Middle frontal gyrus (tissue), 1 donor: ENCODE measurements around the gene LRIG1.

Source experiments
- DNase-seq: peaks from one replicate; pipeline ENCODE4 v3.0.0-alpha.2; 2015; ENCODE audit warnings: low spot score; ENCODE audit errors: extremely low spot score

Gene LRIG1, protein sequence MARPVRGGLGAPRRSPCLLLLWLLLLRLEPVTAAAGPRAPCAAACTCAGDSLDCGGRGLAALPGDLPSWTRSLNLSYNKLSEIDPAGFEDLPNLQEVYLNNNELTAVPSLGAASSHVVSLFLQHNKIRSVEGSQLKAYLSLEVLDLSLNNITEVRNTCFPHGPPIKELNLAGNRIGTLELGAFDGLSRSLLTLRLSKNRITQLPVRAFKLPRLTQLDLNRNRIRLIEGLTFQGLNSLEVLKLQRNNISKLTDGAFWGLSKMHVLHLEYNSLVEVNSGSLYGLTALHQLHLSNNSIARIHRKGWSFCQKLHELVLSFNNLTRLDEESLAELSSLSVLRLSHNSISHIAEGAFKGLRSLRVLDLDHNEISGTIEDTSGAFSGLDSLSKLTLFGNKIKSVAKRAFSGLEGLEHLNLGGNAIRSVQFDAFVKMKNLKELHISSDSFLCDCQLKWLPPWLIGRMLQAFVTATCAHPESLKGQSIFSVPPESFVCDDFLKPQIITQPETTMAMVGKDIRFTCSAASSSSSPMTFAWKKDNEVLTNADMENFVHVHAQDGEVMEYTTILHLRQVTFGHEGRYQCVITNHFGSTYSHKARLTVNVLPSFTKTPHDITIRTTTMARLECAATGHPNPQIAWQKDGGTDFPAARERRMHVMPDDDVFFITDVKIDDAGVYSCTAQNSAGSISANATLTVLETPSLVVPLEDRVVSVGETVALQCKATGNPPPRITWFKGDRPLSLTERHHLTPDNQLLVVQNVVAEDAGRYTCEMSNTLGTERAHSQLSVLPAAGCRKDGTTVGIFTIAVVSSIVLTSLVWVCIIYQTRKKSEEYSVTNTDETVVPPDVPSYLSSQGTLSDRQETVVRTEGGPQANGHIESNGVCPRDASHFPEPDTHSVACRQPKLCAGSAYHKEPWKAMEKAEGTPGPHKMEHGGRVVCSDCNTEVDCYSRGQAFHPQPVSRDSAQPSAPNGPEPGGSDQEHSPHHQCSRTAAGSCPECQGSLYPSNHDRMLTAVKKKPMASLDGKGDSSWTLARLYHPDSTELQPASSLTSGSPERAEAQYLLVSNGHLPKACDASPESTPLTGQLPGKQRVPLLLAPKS

DNA sequence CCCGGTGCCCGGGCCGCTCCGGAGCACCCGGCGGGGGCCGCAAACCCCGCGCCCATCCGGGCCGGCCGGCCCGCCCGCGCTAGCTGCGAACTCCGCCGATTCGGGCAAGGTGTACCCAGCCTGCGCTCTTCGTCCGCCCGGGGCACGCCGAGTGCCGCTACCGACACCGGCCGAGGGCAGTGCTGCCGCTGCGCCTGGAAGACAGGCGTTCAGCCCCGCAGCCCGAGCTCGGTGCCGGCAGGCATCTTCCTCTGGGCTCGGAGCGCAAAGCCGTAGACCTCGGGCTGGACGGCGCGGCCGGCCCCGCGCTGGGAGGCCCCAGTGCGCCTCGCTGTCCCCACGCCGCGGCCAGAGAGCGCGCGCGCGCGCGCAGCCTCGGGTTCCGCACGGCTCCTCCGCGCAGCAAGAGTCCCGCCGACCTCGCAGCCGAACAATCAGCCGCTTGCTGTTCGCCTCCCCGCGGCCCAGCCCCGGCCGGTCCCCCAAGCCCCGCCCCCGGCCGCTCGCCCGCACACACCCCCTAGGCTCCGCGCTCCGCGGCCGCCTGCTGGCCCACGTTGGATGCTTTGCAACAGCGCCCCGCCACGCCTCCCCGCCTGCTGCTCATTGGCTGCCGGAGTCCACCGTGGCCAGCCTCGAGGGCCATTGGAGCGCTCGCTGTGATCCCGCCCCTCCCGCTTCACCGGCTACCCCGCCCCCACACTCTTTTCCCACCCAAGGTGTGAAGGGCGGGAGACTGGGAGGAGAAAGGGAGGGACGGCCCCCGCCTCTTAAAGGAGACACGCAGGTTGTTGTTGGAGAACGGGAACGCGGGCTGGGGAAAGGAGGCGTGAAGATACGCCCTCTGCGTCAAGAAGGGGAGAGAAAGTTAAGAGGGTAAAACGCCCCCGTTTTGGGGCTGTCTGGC is at the start of gene LRIG1:
LRIG1 (minus strand) TSS at position 447 of the 907 bp plus-strand sequence. CDS start 615 bp downstream, outside the sequence.
- DNase-seq = peak; percentile 98

DNA sequence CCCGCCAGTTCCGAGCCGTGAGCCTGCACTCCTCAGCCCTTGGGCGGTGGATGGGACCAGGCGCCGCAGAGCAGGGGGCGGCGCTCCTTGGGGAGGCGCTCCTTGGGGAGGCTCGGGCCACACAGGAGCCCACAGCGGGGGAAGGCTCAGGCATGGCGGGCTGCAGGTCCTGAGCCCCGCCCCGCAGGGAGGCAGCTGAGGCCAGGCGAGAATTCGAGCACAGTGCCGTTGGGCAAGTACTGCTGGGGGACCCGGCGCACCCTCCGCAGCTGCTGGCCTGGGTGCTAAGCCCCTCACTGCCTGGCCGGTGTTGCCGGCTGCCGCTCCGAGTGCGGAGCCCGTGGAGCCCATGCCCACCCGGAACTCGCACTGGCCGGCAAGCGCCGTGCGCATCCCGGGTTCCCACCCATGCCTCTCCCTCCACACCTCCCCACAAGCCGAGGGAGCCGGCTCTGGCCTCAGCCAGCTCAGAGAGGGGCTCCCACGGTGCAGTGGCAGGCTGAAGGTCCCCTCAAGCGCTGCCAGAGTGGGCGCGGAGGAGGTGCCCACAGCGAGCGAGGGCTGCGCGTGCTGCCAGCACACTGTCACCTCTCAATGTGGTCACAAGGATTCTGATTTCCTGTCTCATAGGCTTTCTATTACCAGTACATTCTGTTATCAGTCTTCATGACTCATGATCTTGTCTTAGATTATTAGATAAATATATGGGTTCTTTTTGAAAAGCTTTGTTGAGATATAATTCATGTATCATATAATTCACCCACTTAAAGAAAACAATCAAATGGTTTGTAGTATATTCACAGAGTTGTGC is 44.0 kb upstream of the LRIG1 start:
- DNase-seq = no peak

DNA sequence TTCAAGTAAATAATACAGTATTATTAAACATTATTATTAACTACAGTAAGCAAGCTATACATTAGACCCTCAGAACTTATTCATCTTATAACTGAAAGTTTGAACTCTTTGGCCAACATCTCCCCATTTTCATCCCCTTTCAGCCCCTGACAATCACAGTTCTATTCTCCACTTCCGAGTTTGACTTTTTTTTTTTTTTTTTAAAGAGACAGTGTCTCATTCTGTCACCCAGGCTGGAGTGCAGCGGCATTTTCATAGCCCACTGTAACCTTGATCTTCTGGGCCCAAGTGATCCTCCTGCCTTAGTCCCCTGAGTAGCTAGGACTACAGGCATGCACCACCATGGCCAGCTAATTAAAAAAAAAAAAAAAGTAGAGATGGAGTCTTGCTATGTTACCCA is 41.3 kb upstream of the LRIG1 start:
- no peak for DNase-seq

DNA sequence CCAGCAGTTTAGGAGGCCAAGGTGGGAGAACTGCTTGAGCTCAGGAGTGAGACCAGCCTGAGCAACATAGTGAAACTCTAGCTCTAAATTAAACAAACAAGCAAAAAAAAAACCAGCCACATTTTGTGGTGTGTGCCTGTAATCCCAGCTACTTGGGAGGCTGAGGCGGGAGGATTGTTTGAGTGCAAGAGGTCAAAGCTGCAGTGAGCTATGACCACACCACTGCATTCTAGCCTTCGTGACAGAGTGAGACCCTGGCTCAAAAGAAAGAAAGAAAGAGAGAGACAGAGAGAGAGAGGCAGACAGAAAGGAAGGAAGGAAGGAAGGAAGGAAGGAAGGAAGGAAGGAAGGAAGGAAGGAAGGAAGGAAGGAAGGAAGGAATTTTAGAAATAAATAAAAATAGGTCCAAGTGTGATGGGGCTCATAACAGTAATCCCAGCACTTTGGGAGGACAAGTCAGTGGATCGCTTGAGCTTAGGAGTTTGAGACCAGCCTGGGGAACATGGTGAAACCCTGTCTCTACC is 38.7 kb upstream of the LRIG1 start:
- no peak for DNase-seq

- DNase-seq = no peak
These were observed 37.6 kb upstream of the LRIG1 start for GRCh38 chr3:66538390-66538789.

DNA sequence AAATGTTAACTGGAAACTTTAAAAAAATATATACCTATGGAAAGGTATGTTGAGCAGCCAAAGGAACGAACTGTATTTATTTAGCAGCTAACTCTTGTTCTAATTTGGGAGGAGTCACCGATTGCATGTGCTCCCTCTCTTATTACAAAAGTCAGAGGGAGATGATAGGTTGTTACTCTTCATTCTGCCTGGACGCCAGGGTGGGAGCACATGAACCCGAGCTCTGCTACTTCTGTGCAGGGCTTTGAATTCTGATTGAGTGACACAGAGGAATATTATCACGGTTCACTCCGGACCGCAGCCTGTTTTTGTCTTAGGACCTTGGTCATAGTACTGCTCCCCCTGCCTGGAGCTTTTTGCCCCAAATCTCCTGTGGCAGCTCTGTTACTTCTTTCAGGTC is 36.9 kb upstream of the LRIG1 start:
- DNase-seq = no peak

- no peak for DNase-seq
These were observed 36.0 kb upstream of the LRIG1 start for GRCh38 chr3:66536791-66537190.

- no peak for DNase-seq
These were observed 33.6 kb upstream of the LRIG1 start for GRCh38 chr3:66534304-66534845.

GRCh38 chr3:66532613-66533012 is 31.8 kb upstream of the LRIG1 start:
- DNase-seq = no peak

- no peak for DNase-seq
These were observed 31.4 kb upstream of the LRIG1 start for GRCh38 chr3:66532160-66532587.

- no peak for DNase-seq
These were observed 30.4 kb upstream of the LRIG1 start for GRCh38 chr3:66531256-66531655.

DNA sequence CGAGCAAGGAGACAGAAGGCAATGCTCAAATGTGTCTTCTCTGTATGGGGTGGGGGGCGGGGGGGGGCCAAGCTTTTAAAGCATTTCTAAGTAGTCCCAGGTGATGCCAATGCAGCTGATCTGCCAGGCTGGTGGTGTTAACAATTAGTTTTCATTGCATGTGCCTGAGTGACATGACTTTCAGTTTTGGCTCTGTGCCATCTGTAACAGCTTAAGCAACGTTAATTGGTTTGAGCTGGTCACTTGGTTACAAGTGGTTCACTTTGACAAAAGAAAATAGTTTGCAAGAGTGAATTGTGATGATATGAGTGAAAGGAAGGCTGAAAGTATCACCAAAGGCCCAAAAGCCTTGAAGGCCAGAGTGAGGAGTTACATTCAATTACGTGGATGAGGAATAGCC is 26.4 kb upstream of the LRIG1 start:
- DNase-seq = no peak

DNA sequence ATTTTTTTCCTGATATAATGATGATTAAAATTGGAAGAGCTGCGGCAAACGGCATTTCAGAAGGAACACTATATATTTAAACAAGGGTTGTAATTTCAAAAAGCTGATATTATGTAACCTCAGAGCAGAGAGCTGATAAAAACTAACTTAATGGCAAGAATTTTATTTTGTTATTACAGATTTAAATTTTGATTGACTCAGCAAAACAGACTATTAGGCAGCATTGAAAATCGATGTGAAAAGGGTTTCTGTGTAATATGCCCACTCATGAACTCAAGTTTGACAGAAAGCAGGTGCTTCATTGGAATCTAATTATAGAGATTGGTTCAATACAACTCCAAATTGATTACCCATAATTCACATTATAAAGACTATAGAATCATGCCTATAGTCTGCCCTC is 24.9 kb upstream of the LRIG1 start:
- no peak for DNase-seq

DNA sequence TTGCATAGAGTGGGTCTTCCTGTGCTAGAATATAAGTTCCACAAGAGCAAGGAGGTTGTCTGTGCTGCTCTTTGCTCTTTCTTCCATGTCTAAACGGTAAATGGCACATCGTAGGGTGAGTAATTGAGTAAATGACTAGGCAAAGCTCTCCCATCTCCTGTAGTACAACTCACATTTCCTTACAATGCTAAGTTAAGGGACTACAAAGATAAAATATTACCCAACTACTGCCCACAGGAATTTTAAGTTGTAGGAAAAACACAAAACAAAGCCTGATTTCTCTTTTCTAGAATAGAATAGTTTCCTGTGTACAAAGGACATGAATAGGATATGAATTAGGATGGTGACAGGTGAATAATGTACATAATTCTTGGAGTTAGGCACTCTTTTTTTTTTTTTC is 19.9 kb upstream of the LRIG1 start:
- DNase-seq = no peak

GRCh38 chr3:66518644-66519043 is 17.8 kb upstream of the LRIG1 start:
- DNase-seq = no peak

- DNase-seq = no peak
These were observed 17.3 kb upstream of the LRIG1 start for GRCh38 chr3:66518126-66518525.

GRCh38 chr3:66517241-66517640 is 16.4 kb upstream of the LRIG1 start:
- no peak for DNase-seq

GRCh38 chr3:66508461-66508860 is 7.6 kb upstream of the LRIG1 start:
- no peak for DNase-seq

GRCh38 chr3:66507423-66508260 is 6.8 kb upstream of the LRIG1 start:
- no peak for DNase-seq
